GM10266 (cell line): ENCODE data around the gene MAOB.

ENCODE experiments used
- DNase-seq: peaks from one replicate; pipeline ENCODE4 v3.0.0; 2012; ENCODE audit errors: extremely low spot score
- TF ChIP-seq, protein P1 (sequence below): IDR thresholded peaks from 2 replicates; pipeline ENCODE4 v1.5.1; 2012; ENCODE audit warnings: mild to moderate bottlenecking, low read depth; ENCODE audit not compliant: control insufficient read depth, insufficient read depth; ENCODE audit errors: missing control alignments

The MAOB gene

GRCh38 chrX:43892336-43892870, 10.2 kb upstream of the MAOB start:
- TF ChIP-seq, protein P1, sequence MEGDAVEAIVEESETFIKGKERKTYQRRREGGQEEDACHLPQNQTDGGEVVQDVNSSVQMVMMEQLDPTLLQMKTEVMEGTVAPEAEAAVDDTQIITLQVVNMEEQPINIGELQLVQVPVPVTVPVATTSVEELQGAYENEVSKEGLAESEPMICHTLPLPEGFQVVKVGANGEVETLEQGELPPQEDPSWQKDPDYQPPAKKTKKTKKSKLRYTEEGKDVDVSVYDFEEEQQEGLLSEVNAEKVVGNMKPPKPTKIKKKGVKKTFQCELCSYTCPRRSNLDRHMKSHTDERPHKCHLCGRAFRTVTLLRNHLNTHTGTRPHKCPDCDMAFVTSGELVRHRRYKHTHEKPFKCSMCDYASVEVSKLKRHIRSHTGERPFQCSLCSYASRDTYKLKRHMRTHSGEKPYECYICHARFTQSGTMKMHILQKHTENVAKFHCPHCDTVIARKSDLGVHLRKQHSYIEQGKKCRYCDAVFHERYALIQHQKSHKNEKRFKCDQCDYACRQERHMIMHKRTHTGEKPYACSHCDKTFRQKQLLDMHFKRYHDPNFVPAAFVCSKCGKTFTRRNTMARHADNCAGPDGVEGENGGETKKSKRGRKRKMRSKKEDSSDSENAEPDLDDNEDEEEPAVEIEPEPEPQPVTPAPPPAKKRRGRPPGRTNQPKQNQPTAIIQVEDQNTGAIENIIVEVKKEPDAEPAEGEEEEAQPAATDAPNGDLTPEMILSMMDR, result no peak
- no peak for DNase-seq

- DNase-seq, result no peak
- TF ChIP-seq, protein P1, result no peak
Measured at GRCh38 chrX:43885617-43886016, 3.4 kb upstream of the MAOB start.

DNA sequence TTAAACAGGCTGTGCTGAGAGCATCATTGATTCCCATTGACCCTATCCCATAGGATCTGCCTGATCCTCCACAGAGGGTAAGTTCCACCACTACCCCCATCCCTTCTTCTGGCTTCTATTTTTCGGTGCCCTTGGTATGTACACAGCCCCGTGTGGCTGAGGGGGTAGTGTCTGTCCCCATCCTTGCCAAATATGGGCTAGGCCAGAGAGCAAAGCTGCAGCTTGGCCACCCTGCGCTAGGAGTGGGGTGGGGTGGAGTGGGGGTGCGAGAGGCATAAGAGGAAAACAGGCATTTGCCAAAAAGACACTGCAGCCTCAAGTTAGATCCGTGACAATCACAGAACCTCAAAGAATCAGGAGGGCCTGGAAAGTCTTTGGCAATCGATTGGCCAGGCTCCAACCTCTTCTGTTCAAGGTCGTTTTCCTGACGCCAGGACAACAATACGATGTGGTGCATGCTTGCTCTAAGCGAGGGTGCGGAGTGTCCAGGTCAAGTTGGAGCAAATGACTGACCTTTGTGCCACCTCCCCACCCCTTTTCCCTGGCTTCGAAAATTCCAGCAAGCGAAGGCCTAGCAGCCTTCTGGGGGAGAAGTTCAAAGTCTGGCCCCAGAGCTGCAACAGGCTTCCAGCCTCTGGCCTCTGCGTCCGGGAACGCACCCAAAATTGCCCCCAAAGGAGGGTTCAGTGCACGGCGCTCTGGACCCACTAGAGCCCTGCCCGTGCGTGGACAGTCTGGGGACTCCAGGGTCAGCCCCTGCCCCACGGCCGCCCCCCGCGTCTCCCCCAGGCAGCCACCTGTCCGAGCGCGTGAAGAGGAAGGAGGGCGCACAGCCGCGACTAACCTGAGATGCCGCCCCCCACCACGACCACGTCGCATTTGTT, 598 bp downstream of the MAOB start:
- no peak for DNase-seq
- TF ChIP-seq, protein P1, result no peak

- DNase-seq, result no peak
- TF ChIP-seq, protein P1, result no peak
Measured at GRCh38 chrX:43880425-43880824, 1.8 kb downstream of the MAOB start.

DNA sequence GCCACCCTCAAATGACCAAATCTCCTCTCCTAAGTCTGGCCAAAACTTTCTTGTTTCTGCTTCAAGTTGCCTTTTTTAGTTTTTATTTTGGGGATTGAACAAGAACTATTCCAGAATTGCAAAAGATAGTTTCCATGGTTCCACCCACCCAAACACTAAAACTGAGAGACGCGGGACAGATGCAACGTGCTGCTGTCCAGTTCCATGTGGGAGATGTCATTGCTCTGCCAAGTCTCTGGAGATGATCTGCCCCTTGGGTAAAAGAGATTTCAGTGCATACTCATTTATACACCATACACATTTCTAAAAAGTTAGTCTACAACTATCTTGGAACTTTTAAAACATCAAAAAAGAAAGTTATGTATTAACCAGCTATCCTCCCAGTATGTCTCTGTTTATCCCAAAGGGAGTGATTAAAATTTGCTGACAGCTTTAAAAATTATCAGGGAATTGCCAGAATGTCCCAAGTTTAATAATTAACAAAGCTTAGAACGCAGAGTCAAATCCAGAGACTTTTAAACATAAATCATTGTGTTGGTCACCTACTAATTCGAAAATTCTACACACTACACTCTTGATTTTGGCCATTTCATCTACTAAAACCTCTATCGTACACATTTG, 3.2 kb downstream of the MAOB start:
- no peak for DNase-seq
- TF ChIP-seq, protein P1, result no peak

DNA sequence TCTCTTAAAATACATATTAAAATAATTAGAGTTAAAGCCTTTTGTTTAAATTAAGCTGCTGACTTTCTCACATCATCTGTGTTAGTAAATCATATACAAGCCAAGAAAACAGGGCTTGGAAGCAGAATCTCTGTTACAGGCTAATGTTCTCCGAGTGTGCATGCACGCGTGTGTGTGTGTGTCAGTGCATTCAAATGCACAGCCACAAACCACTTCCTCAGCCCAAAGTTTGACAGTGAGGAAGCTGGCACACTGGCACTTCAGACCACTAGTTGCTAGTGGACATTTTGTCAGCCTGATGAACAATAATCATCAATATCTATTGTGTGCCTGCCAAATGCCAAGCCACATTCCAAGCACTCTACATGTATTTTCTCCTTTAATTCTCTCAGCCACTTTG, 5.6 kb downstream of the MAOB start:
- no peak for DNase-seq
- TF ChIP-seq, protein P1, result no peak
